ENCODE measurements around the gene HBG2.
A peak's percentile ranks its signal among the peaks of the same experiment; 100 is the strongest.

GRCh38 chr11:5204787-5205186 lies 49.8 kb downstream of the HBG2 start:
- TF ChIP-seq BHLHE40 (IDR thresholded peaks at IDR 0.05; ENCODE audit: low read depth, low read length) (no peak), CTCF (conservative IDR thresholded peaks at IDR 0.05; ENCODE audit: low read depth, low read length) (peak; percentile 82), MAFK (IDR thresholded peaks at IDR 0.05; ENCODE audit: low read depth, low read length) (no peak), POLR2A (IDR thresholded peaks at IDR 0.05; ENCODE audit: low read depth, low read length) (no peak), CEBPB (IDR thresholded peaks at IDR 0.05; ENCODE audit: low read depth, low read length) (no peak), RCOR1 (IDR thresholded peaks at IDR 0.05; ENCODE audit: insufficient replicate concordance, low read length) (no peak), MAZ (IDR thresholded peaks at IDR 0.05; ENCODE audit: borderline replicate concordance, low read depth, low read length) (no peak), RFX5 (IDR thresholded peaks at IDR 0.05; ENCODE audit: low read depth, low read length) (no peak), USF2 (IDR thresholded peaks at IDR 0.05; ENCODE audit: low read depth, low read length) (no peak), CHD1 (IDR thresholded peaks at IDR 0.05; ENCODE audit: low read depth, low read length) (no peak), SMC3 (IDR thresholded peaks at IDR 0.05; ENCODE audit: low read depth, low read length) (peak; percentile 91), RAD21 (IDR thresholded peaks at IDR 0.05; ENCODE audit: low read length) (peak; percentile 91)

All from IMR-90 (cell line).